A673 (cell line): ENCODE results near the gene FCMR. TPM values are rescaled to one million over a fixed set of nuclear protein-coding genes. Genes with fewer than 3 reads are reported as not detected.

Experiments
- BruUV-seq: library from RNA; stranded (reverse); fragments of 400-500 nt; replicated peaks from 2 replicates; lab custom pipeline; 2021; lab: Mats Ljungman, UMichigan
- CTCF ChIA-PET: fragments of 300-600 bp; sonication (Branson Sonifier 250); formaldehyde crosslinking; loops from one replicate; lab custom pipeline; 2022; ENCODE audit warnings: antibody characterized with exemption; lab: Charles Lee
- POLR2A ChIA-PET: fragments of 300-600 bp; sonication (Branson Sonifier 250); formaldehyde crosslinking; loops from one replicate; lab custom pipeline; 2022; ENCODE audit warnings: antibody characterized with exemption; ENCODE audit not compliant: low non-redundant PET; lab: Charles Lee
- DNase-seq: peaks from one replicate; pipeline ENCODE4 v3.0.0-alpha.2; 2015; ENCODE audit warnings: low spot score
- H3K27ac ChIP-seq: fragments of 200-600 bp; sonication (generic); 2 replicates; pipeline ENCODE4 v1.5.1; 2016; ENCODE audit warnings: mixed run types, low read depth, mild to moderate bottlenecking, mixed read lengths, antibody characterized with exemption, low read length; ENCODE audit not compliant: poor library complexity, severe bottlenecking
- H3K27me3 ChIP-seq: fragments of 200-600 bp; sonication (generic); replicated peaks from 2 replicates; pipeline ENCODE4 v1.6.1; 2017; ENCODE audit warnings: mixed run types, low read depth, mild to moderate bottlenecking, mixed read lengths, antibody characterized with exemption, low read length; ENCODE audit not compliant: insufficient read depth, poor library complexity
- H3K36me3 ChIP-seq: fragments of 200-600 bp; sonication (generic); 2 replicates; pipeline ENCODE4 v1.6.1; 2016; ENCODE audit warnings: mixed run types, mild to moderate bottlenecking, mixed read lengths, antibody characterized with exemption, low read length; ENCODE audit not compliant: insufficient read depth, poor library complexity, severe bottlenecking
- H3K4me1 ChIP-seq: fragments of 200-600 bp; sonication (generic); 2 replicates; pipeline ENCODE4 v1.6.1; 2017; ENCODE audit warnings: mixed run types, mild to moderate bottlenecking, mixed read lengths, antibody characterized with exemption, low read length; ENCODE audit not compliant: insufficient read depth, poor library complexity, severe bottlenecking
- H3K4me3 ChIP-seq: fragments of 200-600 bp; sonication (generic); 2 replicates; pipeline ENCODE4 v1.5.1; 2016; ENCODE audit warnings: low read depth, mixed run types, mild to moderate bottlenecking, mixed read lengths, low read length; ENCODE audit not compliant: poor library complexity, severe bottlenecking
- H3K9me3 ChIP-seq: fragments of 200-600 bp; sonication (generic); 2 replicates; pipeline ENCODE4 v1.6.1; 2016; ENCODE audit warnings: mixed run types, low read depth, mild to moderate bottlenecking, mixed read lengths, antibody characterized with exemption, low read length; ENCODE audit not compliant: poor library complexity, severe bottlenecking
- CTCF ChIP-seq: fragments of 300-800, 200-600 bp; sonication (generic); conservative IDR thresholded peaks from 2 replicates; pipeline ENCODE4 v1.5.1; 2017; ENCODE audit warnings: low read depth, mild to moderate bottlenecking, antibody characterized with exemption, low read length, moderate library complexity, mixed read lengths
- EZH2 ChIP-seq: fragments of 200-600 bp; sonication (generic); IDR thresholded peaks from 2 replicates; pipeline ENCODE4 v1.6.1; 2017; ENCODE audit warnings: borderline replicate concordance, low read depth, mild to moderate bottlenecking, mixed read lengths, antibody characterized with exemption, low read length; ENCODE audit not compliant: poor library complexity, severe bottlenecking
- intact Hi-C: fragments of 100-400 bp; cut with micrococcal nuclease; formaldehyde crosslinking; loops from one replicate; pipeline ENCODE4 v1.10.0; 2022; ENCODE audit not compliant: unreplicated experiment
- total RNA-seq: library from RNA; stranded (reverse); gene quantifications from 2 replicates; pipeline ENCODE4 v1.2.3, GENCODE V29; 2021

The FCMR gene
- total RNA-seq, 1 experiment from 2014 or later, result not detected

DNA sequence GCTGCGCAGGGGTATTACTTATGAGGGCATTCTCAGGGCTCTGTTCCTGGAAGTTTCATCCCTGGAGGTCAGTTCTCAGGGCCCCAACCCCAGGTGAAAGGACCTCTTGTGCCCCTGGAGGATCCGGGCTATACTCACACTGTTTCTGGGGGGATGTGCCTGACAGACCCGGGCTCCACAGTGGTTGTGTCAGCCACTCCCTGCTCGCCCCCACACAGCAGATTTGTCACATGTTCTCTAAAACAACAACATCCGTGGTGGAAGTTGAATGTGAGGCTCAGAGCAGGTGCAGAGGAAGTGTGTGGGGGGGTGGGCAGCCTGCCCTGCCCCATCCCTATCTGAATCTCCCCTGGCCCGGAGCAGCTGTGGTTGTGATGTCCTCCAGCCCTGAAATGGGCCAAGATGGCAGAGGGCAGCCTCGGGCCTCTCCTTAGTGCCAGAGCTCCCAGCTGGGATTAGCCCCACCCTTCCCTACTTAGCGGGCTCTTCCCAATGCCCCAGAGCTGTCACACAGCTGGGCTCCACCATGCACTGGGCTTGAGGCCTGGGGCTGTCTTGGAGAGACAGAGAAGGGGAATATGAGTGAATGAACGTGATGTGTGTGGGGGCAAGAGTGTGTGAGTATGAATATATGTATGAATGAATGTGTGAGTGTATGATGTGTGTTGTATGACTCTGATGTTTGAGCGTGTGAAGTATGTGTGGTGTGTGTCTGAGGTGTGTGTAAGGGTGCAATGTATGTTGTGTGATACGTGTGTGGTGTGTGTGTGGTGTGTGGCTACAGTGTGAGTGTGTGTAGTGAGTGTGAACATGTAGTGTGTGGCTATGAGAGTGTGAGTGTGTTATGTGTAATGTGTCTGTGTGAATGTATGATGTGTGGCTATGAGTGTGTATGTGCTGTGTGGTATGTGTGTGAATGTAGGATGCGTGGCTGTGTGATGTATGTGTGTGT lies 1.5 kb upstream of the FCMR start:
- Histone ChIP-seq H3K27me3 (no peaks in the 10 kb centered on the region), H3K27ac (no peak overlapping the region), H3K4me3 (no peak overlapping the region), H3K9me3 (no peaks in the 10 kb centered on the region), H3K4me1 (no peaks in the 10 kb centered on the region), H3K36me3 (no peaks in the 10 kb centered on the region)
- CTCF ChIA-PET, result interaction anchor here (1.9 kb wide), 1 partner anchor 11 kb away, joined by 5 read pairs; no protein-coding TSS in a partner anchor
- intact Hi-C loops, result no loop called here
- TF ChIP-seq CTCF (no peak), EZH2 (no peak)
- no TSS peak for BruUV-seq
- POLR2A ChIA-PET, result no interaction called here
- DNase-seq, result no peak

DNA sequence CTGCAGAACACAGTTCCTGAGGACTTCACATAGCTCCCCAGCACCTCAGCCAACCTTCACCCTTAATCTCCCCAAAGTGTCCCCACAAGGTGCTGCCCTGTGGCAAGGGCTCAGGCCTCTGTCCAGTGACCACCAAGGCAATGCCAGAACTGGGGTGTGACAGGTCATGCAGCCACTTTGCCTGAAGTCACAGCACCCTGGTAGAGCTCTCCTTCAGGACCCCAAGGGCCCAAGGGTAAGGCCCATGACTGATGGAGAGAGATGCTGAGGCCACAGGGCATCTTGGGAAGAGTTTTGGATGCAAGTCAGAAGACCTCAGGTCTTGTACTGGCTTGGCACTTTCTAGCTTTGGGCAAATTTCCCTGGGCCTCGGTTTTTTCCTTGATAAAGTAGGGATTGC lies 783 bp upstream of the FCMR start:
- Histone ChIP-seq H3K36me3 (no peaks in the 10 kb centered on the region), H3K27me3 (no peaks in the 10 kb centered on the region), H3K27ac (no peak overlapping the region), H3K4me3 (no peak overlapping the region), H3K4me1 (no peaks in the 10 kb centered on the region), H3K9me3 (no peaks in the 10 kb centered on the region)
- intact Hi-C loops, result no loop called here
- POLR2A ChIA-PET, result no interaction called here
- no peak for DNase-seq
- CTCF ChIA-PET, result interaction anchor here (1.9 kb wide), 1 partner anchor 10 kb away, joined by 5 read pairs; no protein-coding TSS in a partner anchor
- no TSS peak for BruUV-seq
- no peak for TF ChIP-seq CTCF

- Histone ChIP-seq H3K36me3 (no peaks in the 10 kb centered on the region), H3K27me3 (no peaks in the 10 kb centered on the region), H3K4me3 (no peak overlapping the region), H3K4me1 (no peaks in the 10 kb centered on the region), H3K9me3 (no peaks in the 10 kb centered on the region), H3K27ac (no peak overlapping the region)
- ChIA-PET POLR2A (no interaction called here), CTCF (no interaction called here)
- no peak for DNase-seq
- intact Hi-C loops, result loop anchor here (5.0 kb wide), 1 partner anchor 159 kb away; no protein-coding TSS in a partner anchor
- BruUV-seq, result no TSS peak
- TF ChIP-seq EZH2 (no peak), CTCF (no peak)
Observed at GRCh38 chr1:206918076-206918475, 3.7 kb downstream of the FCMR start.
